HepG2 (cell line): Measurements from ENCODE around the gene CDC37.

Experiments used
- HNF4A ChIP-seq: sonication (generic); formaldehyde crosslinking; IDR thresholded peaks from 2 replicates; pipeline ENCODE4 v1.4.0; 2020; ENCODE audit warnings: missing genetic modification reagents
- NFE2 ChIP-seq: sonication (generic); formaldehyde crosslinking; IDR thresholded peaks from 2 replicates; pipeline ENCODE4 v1.4.0; 2020; ENCODE audit warnings: missing genetic modification reagents
- SNAI1 ChIP-seq: sonication (generic); formaldehyde crosslinking; IDR thresholded peaks from 2 replicates; pipeline ENCODE4 v1.5.0; 2020; ENCODE audit warnings: mild to moderate bottlenecking, missing genetic modification reagents, borderline replicate concordance
- TF ChIP-seq, protein P1 (sequence below): sonication (generic); formaldehyde crosslinking; IDR thresholded peaks from 2 replicates; pipeline ENCODE4 v1.5.0; 2020; ENCODE audit warnings: mild to moderate bottlenecking, missing genetic modification reagents, moderate library complexity
- TF ChIP-seq, protein P2 (sequence below): sonication (generic); formaldehyde crosslinking; IDR thresholded peaks from 2 replicates; pipeline ENCODE4 v1.8.1; 2022; ENCODE audit warnings: low read depth, mild to moderate bottlenecking, missing genetic modification reagents

DNA sequence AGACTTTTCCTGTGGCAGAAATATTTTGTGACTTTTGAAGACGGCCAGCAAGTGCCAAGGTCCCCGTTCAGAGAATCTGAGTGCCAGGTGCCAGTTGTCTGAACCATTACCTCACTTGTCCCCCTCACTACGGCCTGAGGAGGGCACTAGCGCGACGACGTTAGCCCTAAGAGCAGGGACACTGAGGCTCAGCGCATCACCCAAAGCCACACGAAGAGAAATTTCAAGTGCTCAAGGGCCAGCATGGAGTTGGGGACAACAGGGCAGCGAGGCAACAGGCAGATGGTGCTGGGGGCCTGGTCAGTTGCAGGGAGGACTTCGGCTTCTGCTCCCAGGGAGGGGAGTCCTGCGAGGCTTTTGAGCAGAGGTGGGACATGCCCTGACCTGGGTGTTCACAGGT is 13.5 kb downstream of the CDC37 start:
- TF ChIP-seq, protein P1, sequence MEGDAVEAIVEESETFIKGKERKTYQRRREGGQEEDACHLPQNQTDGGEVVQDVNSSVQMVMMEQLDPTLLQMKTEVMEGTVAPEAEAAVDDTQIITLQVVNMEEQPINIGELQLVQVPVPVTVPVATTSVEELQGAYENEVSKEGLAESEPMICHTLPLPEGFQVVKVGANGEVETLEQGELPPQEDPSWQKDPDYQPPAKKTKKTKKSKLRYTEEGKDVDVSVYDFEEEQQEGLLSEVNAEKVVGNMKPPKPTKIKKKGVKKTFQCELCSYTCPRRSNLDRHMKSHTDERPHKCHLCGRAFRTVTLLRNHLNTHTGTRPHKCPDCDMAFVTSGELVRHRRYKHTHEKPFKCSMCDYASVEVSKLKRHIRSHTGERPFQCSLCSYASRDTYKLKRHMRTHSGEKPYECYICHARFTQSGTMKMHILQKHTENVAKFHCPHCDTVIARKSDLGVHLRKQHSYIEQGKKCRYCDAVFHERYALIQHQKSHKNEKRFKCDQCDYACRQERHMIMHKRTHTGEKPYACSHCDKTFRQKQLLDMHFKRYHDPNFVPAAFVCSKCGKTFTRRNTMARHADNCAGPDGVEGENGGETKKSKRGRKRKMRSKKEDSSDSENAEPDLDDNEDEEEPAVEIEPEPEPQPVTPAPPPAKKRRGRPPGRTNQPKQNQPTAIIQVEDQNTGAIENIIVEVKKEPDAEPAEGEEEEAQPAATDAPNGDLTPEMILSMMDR (CRISPR knock-in tag), result peak; percentile 31
- TF ChIP-seq SNAI1 (CRISPR knock-in tag) (no peak), NFE2 (CRISPR knock-in tag) (no peak), HNF4A (CRISPR knock-in tag) (no peak)
- TF ChIP-seq, protein P2, sequence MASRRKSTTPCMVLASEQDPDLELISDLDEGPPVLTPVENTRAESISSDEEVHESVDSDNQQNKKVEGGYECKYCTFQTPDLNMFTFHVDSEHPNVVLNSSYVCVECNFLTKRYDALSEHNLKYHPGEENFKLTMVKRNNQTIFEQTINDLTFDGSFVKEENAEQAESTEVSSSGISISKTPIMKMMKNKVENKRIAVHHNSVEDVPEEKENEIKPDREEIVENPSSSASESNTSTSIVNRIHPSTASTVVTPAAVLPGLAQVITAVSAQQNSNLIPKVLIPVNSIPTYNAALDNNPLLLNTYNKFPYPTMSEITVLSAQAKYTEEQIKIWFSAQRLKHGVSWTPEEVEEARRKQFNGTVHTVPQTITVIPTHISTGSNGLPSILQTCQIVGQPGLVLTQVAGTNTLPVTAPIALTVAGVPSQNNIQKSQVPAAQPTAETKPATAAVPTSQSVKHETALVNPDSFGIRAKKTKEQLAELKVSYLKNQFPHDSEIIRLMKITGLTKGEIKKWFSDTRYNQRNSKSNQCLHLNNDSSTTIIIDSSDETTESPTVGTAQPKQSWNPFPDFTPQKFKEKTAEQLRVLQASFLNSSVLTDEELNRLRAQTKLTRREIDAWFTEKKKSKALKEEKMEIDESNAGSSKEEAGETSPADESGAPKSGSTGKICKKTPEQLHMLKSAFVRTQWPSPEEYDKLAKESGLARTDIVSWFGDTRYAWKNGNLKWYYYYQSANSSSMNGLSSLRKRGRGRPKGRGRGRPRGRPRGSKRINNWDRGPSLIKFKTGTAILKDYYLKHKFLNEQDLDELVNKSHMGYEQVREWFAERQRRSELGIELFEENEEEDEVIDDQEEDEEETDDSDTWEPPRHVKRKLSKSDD (CRISPR knock-in tag), result no peak
